Gastroesophageal sphincter (tissue), 3 donors: ENCODE measurements around the gene MBTD1.

Experiments used
- EP300 ChIP-seq: sonication (generic); formaldehyde crosslinking; IDR thresholded peaks from one replicate; pipeline ENCODE4 v1.6.1; 2017; ENCODE audit warnings: antibody characterized with exemption, mild to moderate bottlenecking
- POLR2A ChIP-seq, 2 donors: fragments of 450-650 bp; IDR thresholded peaks; one replicate each; pipeline ENCODE4 v1.6.1; 2017; ENCODE audit warnings: antibody characterized with exemption in 2 of 2, mild to moderate bottlenecking in 2 of 2, moderate library complexity in 1 of 2
- POLR2AphosphoS5 ChIP-seq: sonication (generic); formaldehyde crosslinking; IDR thresholded peaks from one replicate; pipeline ENCODE4 v1.6.1; 2017; ENCODE audit warnings: antibody characterized with exemption
- TF ChIP-seq, protein P1 (sequence below), 4 experiments: fragments of 200-600 bp in 2 of 4; fragments of 450-650 bp in 2 of 4; sonication (generic) in 1 of 4; IDR thresholded peaks; one replicate each; pipeline ENCODE4 v1.5.1; 2017 to 2019; ENCODE audit warnings: antibody characterized with exemption in 4 of 4, mild to moderate bottlenecking in 2 of 4, moderate library complexity in 2 of 4

DNA sequence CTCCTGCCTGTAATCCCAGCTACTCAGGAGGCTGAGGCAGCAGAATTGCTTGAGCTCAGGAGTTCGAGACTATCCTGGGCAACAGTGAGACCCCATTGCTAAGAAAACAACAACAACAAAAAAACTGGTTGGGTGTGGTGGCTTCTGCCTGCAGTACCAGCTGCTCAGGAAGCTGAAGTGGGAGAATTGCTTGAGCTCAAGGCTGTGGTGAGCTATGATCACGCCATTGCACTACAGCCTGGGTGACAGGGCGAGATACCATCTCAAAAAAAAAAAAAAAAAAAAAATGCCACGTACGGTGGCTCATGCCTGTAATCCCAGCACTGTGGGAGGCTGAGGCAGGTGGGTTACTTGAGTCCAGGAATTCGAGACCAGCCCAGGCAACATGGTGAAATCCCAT, 59.6 kb downstream of the MBTD1 start:
- TF ChIP-seq, protein P1, sequence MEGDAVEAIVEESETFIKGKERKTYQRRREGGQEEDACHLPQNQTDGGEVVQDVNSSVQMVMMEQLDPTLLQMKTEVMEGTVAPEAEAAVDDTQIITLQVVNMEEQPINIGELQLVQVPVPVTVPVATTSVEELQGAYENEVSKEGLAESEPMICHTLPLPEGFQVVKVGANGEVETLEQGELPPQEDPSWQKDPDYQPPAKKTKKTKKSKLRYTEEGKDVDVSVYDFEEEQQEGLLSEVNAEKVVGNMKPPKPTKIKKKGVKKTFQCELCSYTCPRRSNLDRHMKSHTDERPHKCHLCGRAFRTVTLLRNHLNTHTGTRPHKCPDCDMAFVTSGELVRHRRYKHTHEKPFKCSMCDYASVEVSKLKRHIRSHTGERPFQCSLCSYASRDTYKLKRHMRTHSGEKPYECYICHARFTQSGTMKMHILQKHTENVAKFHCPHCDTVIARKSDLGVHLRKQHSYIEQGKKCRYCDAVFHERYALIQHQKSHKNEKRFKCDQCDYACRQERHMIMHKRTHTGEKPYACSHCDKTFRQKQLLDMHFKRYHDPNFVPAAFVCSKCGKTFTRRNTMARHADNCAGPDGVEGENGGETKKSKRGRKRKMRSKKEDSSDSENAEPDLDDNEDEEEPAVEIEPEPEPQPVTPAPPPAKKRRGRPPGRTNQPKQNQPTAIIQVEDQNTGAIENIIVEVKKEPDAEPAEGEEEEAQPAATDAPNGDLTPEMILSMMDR (IDR thresholded peaks at IDR 0.05), result no peak
- no peak for TF ChIP-seq POLR2A (IDR thresholded peaks at IDR 0.05)
- no peak for TF ChIP-seq POLR2AphosphoS5
- no peak for TF ChIP-seq EP300
